Measurements from ENCODE around the gene AMMECR1L. TPM values are rescaled to one million over a fixed set of nuclear protein-coding genes. Genes with fewer than 3 reads are reported as not detected.

The AMMECR1L gene
- total RNA-seq, 1 experiment from 2014 or later: 19.1 TPM

DNA sequence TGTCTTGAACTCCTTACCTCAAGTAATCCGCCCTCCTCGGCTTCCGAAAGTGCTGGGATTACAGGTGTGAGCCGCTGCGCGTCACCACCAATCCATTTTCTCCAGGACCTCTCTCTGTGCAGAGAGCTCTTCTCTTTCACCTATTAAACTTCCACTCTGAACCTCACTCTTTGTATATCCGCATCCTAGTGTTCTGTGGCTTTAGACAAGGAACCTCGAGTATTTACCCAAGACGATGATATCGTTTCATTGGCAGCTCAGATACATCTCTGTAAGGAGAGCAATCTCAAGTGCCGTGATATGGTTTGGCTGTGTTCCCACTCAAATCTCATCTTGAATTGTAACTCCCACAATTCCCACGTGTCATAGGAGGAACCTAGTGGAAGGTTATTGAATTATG is 59.7 kb downstream of the AMMECR1L start:
- Histone ChIP-seq H3K27me3 (ENCODE audit: insufficient read depth, low read length) (no peaks in the 10 kb centered on the region), H3K4me1 (ENCODE audit: control insufficient read depth in 1 of 2, insufficient read depth in 2 of 2, low read length in 2 of 2) (no peaks in the 10 kb centered on the region), H4K20me1 (ENCODE audit: insufficient read depth) (no peaks in the 10 kb centered on the region), H3K27ac (ENCODE audit: low read depth, low read length) (no peak overlapping the region), H3K9me2 (ENCODE audit: insufficient read depth) (no peaks in the 10 kb centered on the region), H3K79me2 (ENCODE audit: insufficient read depth, low read length) (no peaks in the 10 kb centered on the region), H3K4me3 (replicated peaks in 1 of 2; ENCODE audit: low read depth in 1 of 2, low read length in 2 of 2) (no peak overlapping the region), H3K9me3 (ENCODE audit: control insufficient read depth in 1 of 2, insufficient read depth in 1 of 2, low read depth in 1 of 2, low read length in 2 of 2) (peaks cover under 1 to 2% of the 10 kb centered on the region in 2 experiments; a peak in 2 of 4 replicates), H3K4me2 (ENCODE audit: low read length) (no peak overlapping the region), H3K9ac (ENCODE audit: low read length) (no peak overlapping the region), H3K36me3 (ENCODE audit: control insufficient read depth in 1 of 2, insufficient read depth in 2 of 2, low read length in 2 of 2) (no peaks in the 10 kb centered on the region), H2AFZ (ENCODE audit: low read depth, low read length, poor library complexity, severe bottlenecking) (no peak overlapping the region)
- DNase-seq (ENCODE audit: low read depth, low spot score): no peak
- ChIA-PET POLR2A (no interaction called here), CTCF (no interaction called here), RAD21 (ENCODE audit: low non-redundant PET in 1 of 2, low total read pairs in 2 of 2, uncharacterized antibody in 2 of 2, unreplicated experiment in 2 of 2) (no interaction called here)
- ATAC-seq: no peak
- BruUV-seq (replicated peaks): no TSS peak
- no peak for TF ChIP-seq EZH2 (IDR thresholded peaks at IDR 0.05)
- TF ChIP-seq REST (IDR thresholded peaks at IDR 0.05; ENCODE audit: low read depth): no peak
- TF ChIP-seq POLR2AphosphoS5 (IDR thresholded peaks at IDR 0.05; ENCODE audit: low read depth, low read length): no peak
- no peak for TF ChIP-seq SIN3A (IDR thresholded peaks at IDR 0.05; ENCODE audit: low read depth)
- no peak for TF ChIP-seq EZH2phosphoT487 (IDR thresholded peaks at IDR 0.05; ENCODE audit: borderline replicate concordance)
- TF ChIP-seq TCF7L2 (IDR thresholded peaks at IDR 0.05; ENCODE audit: borderline replicate concordance, extremely low read depth, insufficient read depth, insufficient read length): no peak
- TF ChIP-seq, protein P1, sequence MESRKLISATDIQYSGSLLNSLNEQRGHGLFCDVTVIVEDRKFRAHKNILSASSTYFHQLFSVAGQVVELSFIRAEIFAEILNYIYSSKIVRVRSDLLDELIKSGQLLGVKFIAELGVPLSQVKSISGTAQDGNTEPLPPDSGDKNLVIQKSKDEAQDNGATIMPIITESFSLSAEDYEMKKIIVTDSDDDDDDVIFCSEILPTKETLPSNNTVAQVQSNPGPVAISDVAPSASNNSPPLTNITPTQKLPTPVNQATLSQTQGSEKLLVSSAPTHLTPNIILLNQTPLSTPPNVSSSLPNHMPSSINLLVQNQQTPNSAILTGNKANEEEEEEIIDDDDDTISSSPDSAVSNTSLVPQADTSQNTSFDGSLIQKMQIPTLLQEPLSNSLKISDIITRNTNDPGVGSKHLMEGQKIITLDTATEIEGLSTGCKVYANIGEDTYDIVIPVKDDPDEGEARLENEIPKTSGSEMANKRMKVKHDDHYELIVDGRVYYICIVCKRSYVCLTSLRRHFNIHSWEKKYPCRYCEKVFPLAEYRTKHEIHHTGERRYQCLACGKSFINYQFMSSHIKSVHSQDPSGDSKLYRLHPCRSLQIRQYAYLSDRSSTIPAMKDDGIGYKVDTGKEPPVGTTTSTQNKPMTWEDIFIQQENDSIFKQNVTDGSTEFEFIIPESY (IDR thresholded peaks at IDR 0.05; ENCODE audit: extremely low read depth, insufficient replicate concordance, low read length): no peak
- no peak for TF ChIP-seq SRF (IDR thresholded peaks at IDR 0.05; ENCODE audit: low read depth)
- intact Hi-C loops (cut with micrococcal nuclease): no loop called here

All from HCT116 (cell line).